Measurements from ENCODE around the gene KCTD5. TPM values are rescaled to one million over a fixed set of nuclear protein-coding genes. Genes with fewer than 3 reads are reported as not detected.

Gene KCTD5
- total and polyA plus RNA-seq, 9 of the 15 experiments (the other 6 are each of a cell fraction or from before 2014, with no cell fraction given), result 0.73 to 58.3 (median 32.3) TPM

GRCh38 chr16:2663553-2664546 is 18.5 kb upstream of the KCTD5 start (continued):
- TF ChIP-seq HDAC3 (IDR thresholded peaks at IDR 0.05; ENCODE audit: borderline replicate concordance, partially characterized antibody) (no peak), HDAC2 (IDR thresholded peaks at IDR 0.05) (no peak), ZNF124 (CRISPR knock-in tag; IDR thresholded peaks at IDR 0.05) (no peak), ZBTB2 (IDR thresholded peaks at IDR 0.05) (no peak), PRPF4 (IDR thresholded peaks at IDR 0.05; ENCODE audit: insufficient read depth, low read depth, low read length, poor library complexity, severe bottlenecking) (no peak), CREM (IDR thresholded peaks at IDR 0.05; ENCODE audit: low read depth) (no peak), SMARCB1 (IDR thresholded peaks at IDR 0.05; ENCODE audit: insufficient read length, low read depth) (no peak), MAFF (IDR thresholded peaks at IDR 0.05; ENCODE audit: low read length) (0 out of 2 replicates have a peak, but pooled peaks have one; percentile 5), GABPA (tag; conservative IDR thresholded peaks at IDR 0.05; ENCODE audit: low read depth) (peak; percentile 30; the same call in 1 of the 2 replicates), PTBP1 (IDR thresholded peaks at IDR 0.05; ENCODE audit: low read depth, low read length) (no peak), USF2 (CRISPR knock-in tag; IDR thresholded peaks at IDR 0.05) (no peak), PHB2 (IDR thresholded peaks at IDR 0.05; ENCODE audit: low read depth) (no peak), FOSL1 (tag; conservative IDR thresholded peaks at IDR 0.05) (0 out of 2 replicates have a peak, but pooled peaks have one; percentile 19), ZNF445 (CRISPR knock-in tag; IDR thresholded peaks at IDR 0.05; ENCODE audit: low read depth) (no peak), RBFOX2 (IDR thresholded peaks at IDR 0.05; ENCODE audit: low read depth, low read length) (peak; percentile 13; the same call in 1 of the 2 replicates), BACH1 (tag; IDR thresholded peaks at IDR 0.05) (0 out of 2 replicates have a peak, but pooled peaks have one; percentile 45), GTF2B (IDR thresholded peaks at IDR 0.05; ENCODE audit: extremely low read depth, insufficient read length) (no peak), FOXJ3 (CRISPR knock-in tag; IDR thresholded peaks at IDR 0.05) (no peak), THRAP3 (IDR thresholded peaks at IDR 0.05; ENCODE audit: borderline replicate concordance) (no peak), ETV1 (tag; conservative IDR thresholded peaks at IDR 0.05; ENCODE audit: low read depth) (no peak)
- TF ChIP-seq, protein P1, sequence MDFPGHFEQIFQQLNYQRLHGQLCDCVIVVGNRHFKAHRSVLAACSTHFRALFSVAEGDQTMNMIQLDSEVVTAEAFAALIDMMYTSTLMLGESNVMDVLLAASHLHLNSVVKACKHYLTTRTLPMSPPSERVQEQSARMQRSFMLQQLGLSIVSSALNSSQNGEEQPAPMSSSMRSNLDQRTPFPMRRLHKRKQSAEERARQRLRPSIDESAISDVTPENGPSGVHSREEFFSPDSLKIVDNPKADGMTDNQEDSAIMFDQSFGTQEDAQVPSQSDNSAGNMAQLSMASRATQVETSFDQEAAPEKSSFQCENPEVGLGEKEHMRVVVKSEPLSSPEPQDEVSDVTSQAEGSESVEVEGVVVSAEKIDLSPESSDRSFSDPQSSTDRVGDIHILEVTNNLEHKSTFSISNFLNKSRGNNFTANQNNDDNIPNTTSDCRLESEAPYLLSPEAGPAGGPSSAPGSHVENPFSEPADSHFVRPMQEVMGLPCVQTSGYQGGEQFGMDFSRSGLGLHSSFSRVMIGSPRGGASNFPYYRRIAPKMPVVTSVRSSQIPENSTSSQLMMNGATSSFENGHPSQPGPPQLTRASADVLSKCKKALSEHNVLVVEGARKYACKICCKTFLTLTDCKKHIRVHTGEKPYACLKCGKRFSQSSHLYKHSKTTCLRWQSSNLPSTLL (IDR thresholded peaks at IDR 0.05), result no peak
- TF ChIP-seq, protein P2, sequence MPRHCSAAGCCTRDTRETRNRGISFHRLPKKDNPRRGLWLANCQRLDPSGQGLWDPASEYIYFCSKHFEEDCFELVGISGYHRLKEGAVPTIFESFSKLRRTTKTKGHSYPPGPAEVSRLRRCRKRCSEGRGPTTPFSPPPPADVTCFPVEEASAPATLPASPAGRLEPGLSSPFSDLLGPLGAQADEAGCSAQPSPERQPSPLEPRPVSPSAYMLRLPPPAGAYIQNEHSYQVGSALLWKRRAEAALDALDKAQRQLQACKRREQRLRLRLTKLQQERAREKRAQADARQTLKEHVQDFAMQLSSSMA (CRISPR knock-in tag; IDR thresholded peaks at IDR 0.05), result no peak
